Renal pelvis (tissue), 4 donors: ENCODE data around the gene MST1R. TPM values are rescaled to one million over a fixed set of nuclear protein-coding genes. Genes with fewer than 3 reads are reported as not detected.
A peak's percentile ranks its signal among the peaks of the same experiment; 100 is the strongest.
"Not testable (repeated sequence)": the region's sequence is repeated elsewhere in the genome, so short reads cannot be mapped to it uniquely, and the experiment has no call there.

Experiments used
- DNase-seq: peaks from one replicate; pipeline ENCODE4 v3.0.0-alpha.2; 2013
- polyA plus RNA-seq, 3 donors: library from polyadenylated mRNA; unstranded; fragments of 120-200 nt; gene quantifications; one replicate each; pipeline ENCODE4 v1.2.1, GENCODE V29; 2013; ENCODE audit not compliant: insufficient read length in 3 of 3

MST1R gene
- polyA plus RNA-seq, 3 donors = 1.00 to 1.7 (median 1.4) TPM

DNA sequence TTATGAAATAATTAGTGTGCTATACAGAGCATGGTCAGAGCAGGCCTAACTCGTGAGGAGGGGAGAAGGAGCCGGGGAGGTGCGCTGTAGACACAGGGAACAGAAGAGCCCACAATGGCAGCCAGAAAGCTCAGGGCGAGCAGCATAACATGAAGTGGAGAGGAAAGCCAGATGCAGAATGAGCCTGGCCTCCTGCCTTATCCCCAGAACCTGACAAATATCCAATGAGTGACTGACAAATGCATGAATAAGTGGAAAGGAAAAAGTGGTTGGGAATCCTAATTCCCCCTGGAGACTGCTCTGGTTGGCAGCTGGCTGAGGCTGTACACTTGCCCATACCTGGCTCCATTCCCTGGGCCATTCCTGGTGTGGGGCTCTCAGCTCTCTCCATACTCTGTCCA is 9.2 kb upstream of the MST1R start:
- DNase-seq = no peak

DNA sequence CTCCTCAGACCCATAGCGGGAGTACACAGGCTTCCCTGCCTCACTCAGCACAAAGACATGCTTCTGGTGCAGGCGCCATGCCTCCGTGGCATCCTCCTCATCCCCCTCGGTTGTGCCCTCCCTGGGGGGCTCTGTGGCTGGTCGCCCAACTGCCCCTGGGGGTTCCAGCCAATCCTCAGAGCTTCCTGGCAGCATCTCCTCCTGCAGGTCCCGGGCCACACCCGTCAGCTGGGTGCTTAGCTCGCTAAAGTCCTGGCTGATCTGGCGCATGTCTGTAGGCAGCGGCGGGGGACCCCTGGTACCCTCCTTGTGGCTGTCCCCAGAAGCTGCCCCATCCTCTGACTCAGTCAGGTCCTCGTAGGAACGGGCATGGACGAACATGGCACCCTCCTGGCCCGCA is 7.9 kb upstream of the MST1R start:
- DNase-seq = no peak

DNA sequence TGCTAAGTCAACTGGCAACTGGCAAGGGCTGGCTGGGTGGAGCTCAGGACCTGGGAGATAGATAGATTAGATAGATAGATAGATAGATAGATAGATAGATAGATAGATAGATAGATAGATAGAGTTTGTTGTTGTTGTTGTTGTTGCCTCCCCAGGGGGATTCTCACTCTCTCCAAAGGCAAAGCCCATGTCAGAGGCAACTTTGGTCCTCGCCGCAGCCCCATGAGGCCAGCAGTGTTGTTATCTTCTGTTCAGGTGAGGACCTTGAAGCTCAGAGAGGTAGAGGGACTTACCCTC is 7.4 kb upstream of the MST1R start:
- no peak for DNase-seq

DNA sequence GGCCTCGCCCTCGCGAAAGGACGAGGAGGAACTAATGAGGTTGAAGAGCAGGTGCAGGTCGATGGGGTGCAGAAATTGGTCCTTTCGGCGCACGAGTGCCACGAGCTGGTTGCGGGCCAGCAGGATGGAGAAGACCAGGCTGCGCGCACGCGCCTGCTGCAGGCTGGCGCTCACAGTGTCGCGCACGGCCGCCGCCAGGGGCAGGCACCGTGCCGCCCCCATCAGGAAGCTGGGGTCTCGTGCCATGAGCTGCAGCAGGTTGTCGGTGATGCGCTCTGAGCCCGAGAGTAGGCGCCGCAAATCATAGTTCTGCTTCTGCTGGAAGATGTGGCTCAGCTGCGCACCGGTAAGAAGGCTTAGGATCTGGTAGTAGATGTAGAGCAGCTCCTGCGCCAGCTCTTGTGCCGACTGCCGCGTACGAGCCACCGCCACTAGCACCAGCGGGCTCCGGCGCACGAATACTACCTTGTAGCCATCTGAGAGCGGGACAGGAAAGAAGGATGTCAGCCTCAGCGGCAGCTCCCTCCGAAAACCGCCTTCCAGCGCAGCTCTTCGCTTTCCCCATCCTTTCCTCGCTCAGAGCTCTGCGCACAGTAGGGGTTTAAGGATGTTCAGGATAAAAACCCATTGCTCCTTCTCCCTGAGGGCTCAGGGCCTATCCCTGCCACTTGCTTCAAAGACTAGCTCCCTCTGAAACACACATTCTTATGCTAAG is 6.9 kb upstream of the MST1R start:
- DNase-seq = peak; percentile 36

DNA sequence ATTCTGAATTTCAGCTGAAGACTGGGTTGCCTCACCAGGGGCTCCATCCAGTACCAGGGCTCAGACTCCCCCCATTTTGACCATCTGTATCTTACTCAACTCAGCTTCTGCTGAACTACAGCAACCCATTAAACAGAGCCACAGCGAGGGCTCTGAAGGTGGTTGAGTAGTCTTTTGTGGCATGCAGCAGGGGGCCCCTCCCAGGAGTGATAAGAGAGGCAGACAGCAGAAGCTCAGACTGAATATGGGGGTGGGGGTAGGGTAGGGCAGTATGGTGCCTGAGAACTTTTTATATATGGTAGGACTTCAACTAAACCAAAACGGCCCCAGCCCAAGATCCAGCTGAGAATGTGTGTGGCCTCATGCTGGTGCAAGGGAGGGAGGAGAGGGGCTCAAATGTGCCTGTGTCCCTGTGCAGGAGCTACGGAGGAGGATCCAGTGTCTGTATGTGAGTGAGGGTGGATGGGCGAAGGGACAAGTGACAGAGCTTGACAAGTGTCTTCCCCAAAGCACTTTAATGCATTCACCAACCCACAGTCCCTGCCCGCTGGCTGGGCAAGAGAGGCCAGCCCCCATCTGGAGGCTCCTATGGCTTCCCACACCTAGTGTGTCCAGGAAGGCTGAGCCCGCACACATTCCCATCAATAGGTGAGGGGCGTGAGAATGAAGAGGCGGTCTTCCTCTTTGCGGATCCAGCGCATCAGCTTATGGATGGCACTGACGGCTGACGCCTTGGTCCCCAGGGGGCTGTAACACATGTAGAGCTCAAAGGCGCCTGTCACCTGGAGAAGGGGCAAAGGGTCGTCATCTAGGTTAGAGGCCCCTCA is 4.9 kb upstream of the MST1R start:
- DNase-seq = no peak

DNA sequence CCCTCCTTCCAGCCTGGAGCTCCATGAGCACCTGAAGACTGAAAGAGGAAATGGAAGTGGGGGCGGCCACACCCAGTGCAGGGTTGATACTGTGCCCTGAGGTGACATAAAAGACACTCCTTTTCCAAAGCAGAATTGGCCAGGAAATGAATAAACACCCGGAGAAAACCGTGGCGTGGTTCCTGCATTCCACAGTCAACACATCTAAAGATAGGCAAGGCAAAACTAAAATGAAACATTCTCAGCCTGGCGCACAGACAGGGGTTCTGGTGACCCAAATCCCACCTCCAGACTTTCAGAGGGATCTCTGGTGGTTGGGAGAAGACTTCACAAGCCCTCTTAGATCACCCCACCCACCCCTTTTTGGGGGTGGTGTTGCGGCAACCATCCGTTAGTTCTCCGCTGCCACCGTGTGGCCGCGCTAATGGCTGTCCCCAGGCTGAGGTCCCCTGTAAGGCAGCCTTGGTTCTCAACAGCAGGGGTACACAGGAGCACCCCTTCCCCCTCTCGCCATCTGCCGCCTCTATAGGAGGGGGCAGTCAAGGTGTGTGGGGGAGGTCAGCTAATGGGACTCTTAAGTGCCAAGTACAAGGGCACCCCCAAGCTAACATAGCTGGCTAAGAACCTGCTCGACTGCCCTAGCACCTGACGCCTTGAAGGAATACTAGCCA is 2.5 kb upstream of the MST1R start:
- no peak for DNase-seq

DNA sequence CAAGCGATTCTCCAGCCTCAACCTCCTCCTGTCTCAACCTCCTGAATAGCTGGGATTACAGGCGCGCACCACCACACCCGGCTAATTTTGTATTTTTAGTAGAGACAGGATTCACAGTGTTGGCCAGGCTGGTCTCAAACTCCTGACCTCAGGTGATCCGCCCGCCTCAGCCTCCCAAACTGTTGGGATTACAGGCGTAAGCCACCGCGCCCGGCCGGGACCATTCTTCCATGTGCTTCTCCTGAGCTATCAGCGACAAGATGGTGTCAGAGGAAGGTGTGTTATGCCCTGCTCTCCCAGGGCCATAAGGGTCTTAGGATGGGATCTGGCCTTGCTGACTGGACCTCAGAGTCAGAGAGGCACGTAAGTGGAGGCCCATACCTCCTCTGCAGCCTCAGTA is 775 bp upstream of the MST1R start:
- not testable (repeated sequence) for DNase-seq

DNA sequence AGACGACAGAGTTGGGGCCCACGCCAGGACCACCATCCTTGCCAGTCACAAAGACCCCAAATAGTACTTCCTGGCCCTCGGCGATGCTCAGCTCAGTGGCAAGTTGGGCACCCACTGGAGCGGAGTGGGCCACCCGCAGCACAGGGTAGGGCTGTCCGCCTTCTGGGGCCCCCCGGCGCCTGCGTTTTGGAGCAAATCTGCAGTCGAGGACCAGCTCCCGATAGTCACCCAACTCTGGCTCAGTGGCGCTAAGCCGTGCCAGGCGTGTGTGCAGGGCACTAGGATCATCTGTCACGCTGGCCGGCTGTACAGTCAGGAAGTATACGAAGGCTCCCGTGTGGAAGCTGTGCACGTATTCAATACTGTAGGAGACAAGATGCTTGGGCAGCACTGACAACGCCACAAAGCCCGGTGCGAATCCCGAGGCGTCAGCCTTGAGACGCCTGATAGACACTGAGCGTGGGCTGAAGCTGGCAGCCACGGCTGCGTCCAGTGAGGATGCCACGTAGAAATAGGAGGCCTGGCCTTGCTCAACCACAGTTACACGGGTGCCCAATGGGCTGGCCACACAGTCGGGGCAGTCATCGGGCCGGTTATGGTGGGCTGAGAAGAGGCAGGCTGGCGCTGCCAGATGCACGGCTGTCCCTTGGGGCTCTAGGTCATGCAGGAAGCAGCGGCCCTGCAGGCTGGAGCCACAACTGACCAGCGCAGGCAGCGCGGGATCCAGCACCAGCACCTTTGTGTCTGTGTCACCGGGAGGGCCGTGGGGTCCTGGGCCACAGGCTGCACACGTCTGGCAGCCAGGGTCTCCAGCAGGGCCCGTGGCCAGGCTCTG is 945 bp downstream of the MST1R start:
- DNase-seq = no peak

DNA sequence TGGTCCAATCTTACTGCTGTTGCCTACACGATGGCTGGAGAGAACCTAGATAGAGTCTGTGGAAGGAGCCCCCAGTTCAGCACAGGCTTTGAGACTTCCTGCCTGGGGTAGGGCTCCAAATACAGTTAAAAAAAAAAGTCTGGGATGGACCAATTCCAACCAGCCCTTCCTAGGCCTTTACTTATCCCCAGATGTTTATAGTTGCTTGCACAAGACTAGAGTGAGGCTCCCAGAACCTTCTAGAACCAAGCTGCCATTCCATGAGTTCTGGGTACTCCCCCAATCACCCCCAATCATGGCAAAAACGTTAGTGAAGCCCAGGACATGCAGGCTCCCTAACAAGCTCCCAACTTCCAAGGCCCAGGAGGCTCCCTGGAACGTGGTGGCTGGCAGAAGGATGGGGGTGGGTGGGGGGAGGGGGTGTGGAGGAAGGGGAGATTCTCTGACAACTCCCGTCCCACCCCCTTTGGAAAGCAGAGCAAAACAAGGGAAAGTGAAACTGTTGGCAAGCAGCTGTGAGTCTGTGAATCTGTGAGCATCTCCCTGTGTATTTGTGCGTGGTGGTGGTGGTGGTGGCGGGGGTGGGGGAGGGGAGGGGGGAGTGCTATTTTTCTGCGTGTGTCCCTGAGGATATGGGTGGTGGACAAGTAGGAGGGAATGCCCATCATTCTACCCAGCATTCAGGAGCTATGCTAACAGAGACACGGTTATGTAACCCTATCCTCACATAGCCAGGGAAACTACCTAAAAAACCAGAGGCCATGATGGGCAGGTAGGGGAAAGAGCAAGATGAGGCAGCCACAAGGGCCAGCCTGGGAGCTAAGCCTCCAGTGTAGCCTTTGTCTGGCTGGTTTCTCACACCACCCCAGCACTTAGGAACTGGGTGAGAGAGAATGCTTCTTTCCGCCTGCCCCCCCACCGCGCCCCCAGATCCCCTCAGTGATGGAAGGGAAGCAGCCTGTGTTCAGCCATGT is 2.0 kb downstream of the MST1R start:
- DNase-seq = no peak

DNA sequence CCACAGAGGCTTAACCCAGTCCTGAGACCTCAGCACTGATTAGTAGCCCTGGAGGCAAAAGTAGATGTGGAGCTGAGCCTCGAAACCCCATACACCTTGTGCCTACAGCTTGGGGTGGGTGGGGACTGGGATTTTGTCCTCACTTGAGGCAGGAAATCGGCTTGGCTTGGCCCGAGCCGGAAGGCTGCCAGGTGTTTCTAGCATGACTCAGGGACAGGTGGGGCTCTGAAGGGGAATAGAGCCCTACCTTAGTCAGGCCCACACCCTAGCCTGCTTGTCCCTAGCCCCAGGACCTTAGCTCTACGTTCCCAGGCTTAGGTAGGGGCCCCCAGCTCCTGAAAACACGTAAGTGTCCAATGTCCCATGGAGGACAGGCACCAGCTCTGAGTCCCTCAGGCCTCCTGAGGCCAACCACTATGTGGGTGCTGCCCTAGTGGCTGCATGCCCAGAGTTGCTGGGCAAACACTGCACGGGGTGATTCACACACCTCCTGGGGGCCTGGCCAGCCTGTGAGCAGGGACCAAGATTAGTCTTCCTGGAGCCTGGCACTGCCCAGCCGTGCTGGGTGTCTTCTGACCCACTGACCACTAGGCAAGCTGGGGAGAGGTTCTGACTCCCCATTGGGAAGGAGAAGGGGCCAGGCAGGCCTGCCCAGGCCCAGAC is 3.1 kb downstream of the MST1R start:
- no peak for DNase-seq

DNA sequence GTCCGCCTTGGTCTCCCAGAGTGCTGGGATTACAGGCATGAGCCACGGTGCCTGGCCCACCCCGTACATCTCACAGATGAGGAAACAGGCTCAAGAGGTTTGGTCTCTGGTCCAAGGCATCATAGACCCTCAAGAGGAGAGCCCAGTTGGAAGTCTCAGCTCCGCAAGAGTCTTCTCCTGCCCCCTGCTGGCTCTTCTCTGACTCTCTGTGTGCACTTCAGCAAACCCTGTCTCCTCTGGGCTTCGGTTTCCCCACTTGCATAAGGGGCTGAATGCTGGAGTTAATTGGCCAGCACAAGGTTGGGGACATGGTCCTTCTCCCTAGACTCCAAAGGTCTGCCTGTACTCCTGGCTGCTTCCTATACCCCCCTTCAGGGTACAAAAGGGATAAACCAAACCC is 3.9 kb downstream of the MST1R start:
- DNase-seq = no peak

DNA sequence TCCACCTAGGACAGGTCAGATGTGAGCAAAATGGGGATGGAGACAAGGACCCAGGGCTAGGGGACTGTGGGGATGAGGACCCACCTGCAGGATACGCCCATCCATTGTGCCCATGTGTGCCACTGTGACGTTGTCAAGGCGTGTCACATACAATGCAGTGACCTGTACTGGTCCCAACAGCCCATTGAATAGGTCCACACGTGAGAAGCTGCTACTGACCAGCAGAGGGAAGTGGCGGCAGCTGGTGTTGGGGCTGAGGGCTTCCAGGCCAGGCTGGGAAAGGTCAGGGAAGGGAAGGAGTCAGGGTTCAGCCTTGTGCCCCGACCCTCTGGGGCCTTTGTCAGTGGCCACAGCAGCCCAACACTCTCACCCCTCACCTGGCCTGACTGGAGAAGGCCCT is 4.7 kb downstream of the MST1R start:
- no peak for DNase-seq

DNA sequence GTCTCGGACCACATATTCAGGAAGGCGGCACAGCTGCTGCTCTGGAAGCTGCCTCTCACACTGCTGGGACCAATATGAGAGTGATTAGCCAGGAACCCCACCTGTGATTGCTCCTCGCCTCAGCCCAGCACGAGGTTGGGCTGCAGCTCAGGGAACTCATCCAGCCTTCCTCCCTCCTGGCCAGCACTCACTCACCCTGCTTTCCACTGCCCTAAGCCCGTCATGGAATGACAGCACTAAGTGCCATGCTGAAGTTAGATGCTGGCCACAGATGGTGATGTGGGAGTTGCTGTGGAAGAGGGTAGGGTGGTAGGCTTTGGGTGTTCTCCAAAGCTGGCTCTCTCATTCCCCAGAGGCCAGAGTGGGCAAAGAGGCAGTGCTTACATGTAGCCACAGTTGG is 7.3 kb downstream of the MST1R start:
- no peak for DNase-seq

DNA sequence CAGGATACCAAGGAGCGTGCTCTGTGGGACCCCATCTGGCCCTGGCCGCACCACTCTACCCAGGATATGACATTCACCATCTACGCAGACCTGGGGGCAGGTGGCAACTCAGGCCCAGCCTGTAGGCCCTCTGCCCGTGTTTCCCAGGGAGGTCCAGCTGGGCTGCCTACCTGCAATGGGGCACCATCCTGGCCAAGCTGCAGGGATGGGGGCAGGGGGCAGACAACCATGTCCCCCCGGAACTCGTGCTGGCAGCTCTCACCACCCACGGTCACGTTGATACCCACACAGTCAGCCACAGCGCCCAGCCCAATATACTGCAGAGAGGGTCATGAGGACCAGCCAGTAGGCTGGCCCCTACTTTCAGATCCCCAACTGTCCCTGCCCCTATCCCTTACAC is 7.9 kb downstream of the MST1R start:
- no peak for DNase-seq

DNA sequence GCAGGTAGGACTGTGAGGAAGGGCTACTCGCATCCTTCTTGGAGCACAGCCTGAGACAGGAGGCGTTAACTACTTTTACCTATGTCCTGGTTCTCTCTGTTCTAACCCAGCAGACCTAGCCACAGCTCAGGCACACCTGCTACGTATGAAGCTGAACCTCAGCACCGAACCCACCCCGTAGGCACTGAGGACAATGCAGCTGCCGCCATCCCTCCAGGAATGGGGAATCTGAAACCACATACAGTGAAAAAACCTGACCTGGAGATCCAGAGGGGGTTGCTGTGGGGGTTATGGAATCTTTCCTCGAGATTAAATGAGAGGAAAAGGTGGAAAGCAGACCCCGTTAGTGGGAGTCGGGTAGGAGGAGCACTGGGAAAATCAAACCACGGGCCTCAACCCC is 14.4 kb downstream of the MST1R start:
- DNase-seq = no peak

DNA sequence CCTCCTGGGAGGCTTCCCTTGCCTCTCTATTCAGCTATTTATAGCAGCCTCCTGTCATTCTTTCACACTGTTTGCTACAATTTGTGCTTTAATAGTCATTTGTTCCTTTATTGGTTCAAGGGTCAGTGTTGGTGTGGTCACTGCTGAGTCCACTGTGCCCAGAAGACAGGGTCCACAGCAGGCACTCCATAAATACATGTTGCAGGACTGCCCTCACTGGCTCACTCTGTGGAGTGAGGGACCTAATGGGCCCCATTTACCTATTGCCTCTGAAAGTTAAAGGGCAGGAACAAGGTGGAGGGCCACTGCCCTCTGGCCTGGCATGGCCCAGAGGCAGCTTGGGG is 16.8 kb downstream of the MST1R start:
- DNase-seq = no peak

DNA sequence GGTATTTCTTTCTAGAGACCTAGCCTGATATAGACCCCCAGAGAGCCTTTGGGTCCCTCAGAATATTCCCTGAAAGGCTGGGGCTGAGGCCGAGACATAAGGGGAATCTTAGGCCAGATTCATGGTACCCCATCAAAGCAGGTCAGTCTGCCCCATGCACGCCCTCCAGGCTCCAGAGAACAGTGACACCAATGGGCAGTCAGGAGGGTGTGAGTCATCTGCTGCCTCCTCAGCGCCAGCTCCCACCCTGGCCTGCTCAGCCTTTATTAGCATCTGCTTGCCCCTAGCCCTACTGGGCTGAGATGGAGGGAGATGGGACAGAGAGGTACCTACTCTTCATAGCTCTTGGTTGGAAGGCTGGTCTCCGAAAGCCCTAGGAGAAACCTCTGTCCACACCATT is 19.7 kb downstream of the MST1R start:
- no peak for DNase-seq

DNA sequence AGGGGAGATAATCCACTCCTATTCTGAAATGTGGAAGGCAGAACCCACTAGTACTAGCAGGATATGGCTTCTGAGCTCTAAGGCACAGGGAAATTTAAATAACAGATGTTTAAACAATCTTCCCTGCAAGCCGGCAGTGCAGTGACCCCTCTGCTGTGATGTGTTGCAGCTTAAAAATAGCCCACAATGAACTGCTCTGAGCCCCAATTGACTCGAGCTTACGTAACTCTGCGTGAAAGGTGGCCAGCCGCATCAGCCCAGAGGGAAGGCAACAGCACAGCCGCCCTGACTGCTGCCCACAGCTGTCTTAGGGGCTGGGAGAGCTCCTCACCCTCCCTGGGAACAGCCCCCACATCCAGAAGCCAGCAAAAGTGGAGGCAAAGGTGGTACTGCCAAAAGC is 21.5 kb downstream of the MST1R start:
- no peak for DNase-seq

DNA sequence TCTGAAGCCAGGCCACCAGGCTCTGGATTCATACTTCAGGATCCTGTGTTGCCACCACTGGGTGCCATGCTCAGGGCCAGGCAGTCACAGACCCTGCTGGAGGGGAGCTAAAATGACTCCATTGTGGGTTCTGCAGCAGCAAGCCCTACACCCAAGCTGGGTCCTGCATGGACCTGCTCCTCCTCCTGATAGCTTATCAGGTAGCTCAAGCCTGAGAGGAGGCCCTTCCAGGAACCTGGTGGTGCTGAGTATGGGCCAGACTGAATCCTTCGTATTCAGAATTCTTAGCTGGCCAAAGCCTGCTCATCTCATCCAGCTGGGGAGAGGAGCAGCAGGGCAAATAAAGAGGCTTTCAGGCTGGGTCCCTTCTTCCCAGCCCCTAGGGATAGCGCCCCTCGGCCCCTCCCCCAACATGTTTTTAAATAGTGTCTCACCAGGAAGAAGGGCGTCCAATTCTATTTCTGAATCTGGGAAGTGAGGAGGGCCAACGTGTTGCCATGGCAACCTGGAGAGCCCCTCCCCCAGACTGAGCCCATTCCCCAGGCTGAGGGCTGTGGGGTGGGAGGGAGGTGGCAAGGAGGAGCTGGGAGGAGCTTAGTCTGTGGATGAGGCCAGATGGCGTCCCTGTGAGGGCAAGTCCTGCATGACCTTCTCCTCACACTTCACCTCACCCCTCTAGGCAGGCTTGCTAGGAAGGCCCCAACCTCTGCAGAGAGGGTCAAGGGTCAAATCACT is 22.9 kb downstream of the MST1R start:
- no peak for DNase-seq

DNA sequence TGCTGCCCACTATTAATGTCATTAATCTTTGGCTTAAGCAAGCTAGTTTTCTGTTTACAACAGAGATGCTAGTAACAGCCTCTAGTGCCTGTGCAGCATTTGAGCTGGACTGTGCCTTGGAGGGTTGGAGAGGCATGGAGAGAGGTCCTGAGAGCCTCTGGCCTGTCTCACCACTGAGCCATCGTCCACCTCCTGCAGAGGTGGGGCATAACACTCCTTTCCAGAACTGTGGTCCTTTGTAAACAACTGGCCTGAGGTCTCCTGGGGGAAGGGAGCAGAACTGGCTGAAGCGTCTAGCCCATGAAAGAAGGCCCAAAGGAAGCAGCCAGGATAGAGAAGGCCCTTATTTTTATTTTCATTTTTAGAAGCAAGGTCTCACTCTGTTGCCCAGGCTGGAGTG is 24.0 kb downstream of the MST1R start:
- DNase-seq = no peak
